Trophoblast cell (in vitro differentiated cells and primary cell): ENCODE measurements around the gene LITAF.
"Not testable (repeated sequence)": the region's sequence is repeated elsewhere in the genome, so short reads cannot be mapped to it uniquely, and the experiment has no call there.

ENCODE experiments used
- DNase-seq, 2 donors: peaks; one replicate each; pipeline ENCODE4 v3.0.0-alpha.2; 2016
- H2AFZ ChIP-seq: 2 replicates; pipeline ENCODE4 v1.6.1; 2013; ENCODE audit warnings: low read length, moderate library complexity, mild to moderate bottlenecking; ENCODE audit not compliant: insufficient read depth, poor library complexity
- H2AK5ac ChIP-seq: 2 replicates; pipeline ENCODE4 v1.6.1; 2013; ENCODE audit warnings: mild to moderate bottlenecking, low read length
- H2BK120ac ChIP-seq: 2 replicates; pipeline ENCODE4 v1.6.1; 2013; ENCODE audit warnings: low read length, mild to moderate bottlenecking, moderate library complexity; ENCODE audit not compliant: insufficient read depth, poor library complexity
- H2BK12ac ChIP-seq: 2 replicates; pipeline ENCODE4 v1.6.1; 2013; ENCODE audit warnings: mild to moderate bottlenecking, low read length, moderate library complexity
- H2BK5ac ChIP-seq: 2 replicates; pipeline ENCODE4 v1.6.1; 2013; ENCODE audit warnings: low read length, low read depth, moderate library complexity, mild to moderate bottlenecking; ENCODE audit not compliant: poor library complexity
- H3K14ac ChIP-seq: 2 replicates; pipeline ENCODE4 v1.6.1; 2013; ENCODE audit warnings: mild to moderate bottlenecking, low read length
- H3K18ac ChIP-seq: 2 replicates; pipeline ENCODE4 v1.6.1; 2013; ENCODE audit warnings: mild to moderate bottlenecking, low read length
- H3K23ac ChIP-seq: 2 replicates; pipeline ENCODE4 v1.6.1; 2013; ENCODE audit warnings: low read length
- H3K27ac ChIP-seq: 2 replicates; pipeline ENCODE4 v1.5.1; 2013; ENCODE audit warnings: low read depth, mild to moderate bottlenecking, inconsistent platforms, low read length, moderate library complexity
- H3K27me3 ChIP-seq: 2 replicates; pipeline ENCODE4 v1.6.1; 2013; ENCODE audit warnings: inconsistent platforms, mild to moderate bottlenecking, low read length, moderate library complexity; ENCODE audit not compliant: insufficient read depth
- H3K36me3 ChIP-seq, 2 experiments: 1 replicate in 1 of 2; 2 replicates in 1 of 2; pipeline ENCODE4 v1.6.1; 2013; ENCODE audit warnings: low read length in 2 of 2, mild to moderate bottlenecking in 2 of 2, moderate library complexity in 1 of 2; ENCODE audit not compliant: insufficient read depth in 2 of 2, control insufficient read depth in 1 of 2
- H3K4ac ChIP-seq: 2 replicates; pipeline ENCODE4 v1.6.1; 2013; ENCODE audit warnings: low read depth, mild to moderate bottlenecking, low read length, moderate library complexity
- H3K4me1 ChIP-seq, 2 experiments: 1 replicate in 1 of 2; 2 replicates in 1 of 2; pipeline ENCODE4 v1.6.1; 2013; ENCODE audit warnings: low read length in 2 of 2, mild to moderate bottlenecking in 2 of 2, moderate library complexity in 1 of 2; ENCODE audit not compliant: insufficient read depth in 2 of 2, control insufficient read depth in 1 of 2
- H3K4me2 ChIP-seq: 2 replicates; pipeline ENCODE4 v1.6.1; 2013; ENCODE audit warnings: inconsistent platforms, mild to moderate bottlenecking, low read length, moderate library complexity
- H3K4me3 ChIP-seq: 2 replicates; pipeline ENCODE4 v1.5.1; 2013; ENCODE audit warnings: mild to moderate bottlenecking, low read depth, low read length, inconsistent platforms
- H3K79me1 ChIP-seq: one replicate; pipeline ENCODE4 v1.6.1; 2013; ENCODE audit warnings: low read length
- H3K79me2 ChIP-seq: 2 replicates; pipeline ENCODE4 v1.6.1; 2013; ENCODE audit warnings: low read length, mild to moderate bottlenecking; ENCODE audit not compliant: control insufficient read depth, insufficient read depth, poor library complexity
- H3K9ac ChIP-seq: 2 replicates; pipeline ENCODE4 v1.6.1; 2013; ENCODE audit warnings: mild to moderate bottlenecking, low read length
- H3K9me3 ChIP-seq: 2 replicates; pipeline ENCODE4 v1.6.1; 2013; ENCODE audit warnings: low read depth, mild to moderate bottlenecking, control low read depth, inconsistent platforms, low read length; ENCODE audit not compliant: insufficient read depth
- H4K12ac ChIP-seq: 2 replicates; pipeline ENCODE4 v1.6.1; 2013; ENCODE audit warnings: low read depth, mild to moderate bottlenecking, low read length, moderate library complexity
- H4K8ac ChIP-seq: 2 replicates; pipeline ENCODE4 v1.6.1; 2013; ENCODE audit warnings: low read depth, mild to moderate bottlenecking, low read length, moderate library complexity
- H4K91ac ChIP-seq: one replicate; pipeline ENCODE4 v1.6.1; 2013; ENCODE audit warnings: low read depth, mild to moderate bottlenecking, low read length, moderate library complexity
- WGBS: extraction: QIAGEN DNeasy Blood & Tissue Kit; methylation state at CpG from one replicate; pipeline ENCODE4 v1.1.7; 2013; ENCODE audit warnings: missing lambda C conversion rate; ENCODE audit not compliant: insufficient read length, insufficient coverage; ENCODE audit errors: extremely low coverage; 5-methylcytosine and 5-hydroxymethylcytosine counted together

The LITAF gene

DNA sequence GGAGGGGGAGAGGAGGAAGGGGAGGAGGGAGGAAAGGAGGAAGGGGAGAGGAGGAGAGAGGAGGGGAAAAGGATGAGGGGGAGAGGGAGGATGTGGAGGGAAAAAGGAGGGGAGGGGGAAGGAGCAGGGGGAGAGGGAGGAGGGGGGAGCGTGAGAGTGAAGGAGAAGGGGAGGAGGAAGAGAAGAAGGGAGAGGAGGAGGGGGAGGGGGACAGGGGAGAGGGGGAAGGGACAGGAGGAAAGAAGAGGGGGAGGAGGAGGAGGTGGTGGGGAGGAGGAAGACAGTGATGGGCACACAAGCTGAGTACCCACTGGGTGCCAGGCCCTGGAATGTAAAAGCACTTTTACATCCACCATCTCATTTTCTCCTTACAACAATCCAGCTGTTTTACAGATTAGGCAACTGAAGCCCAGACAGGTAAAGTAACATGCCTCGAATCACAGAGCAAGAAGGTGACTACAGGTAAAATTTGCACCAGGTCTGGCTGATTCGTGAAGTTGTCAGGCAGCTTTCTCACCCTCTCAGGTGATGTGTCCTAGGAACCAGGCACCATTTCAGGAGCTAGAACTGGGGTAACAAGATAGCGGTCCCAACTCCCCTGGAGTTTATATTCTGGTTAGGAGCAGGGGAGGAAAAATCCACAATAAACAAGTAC lies 10.0 kb upstream of the LITAF start:
- Histone ChIP-seq H3K79me1 (peaks cover 9% of the 10 kb centered on the region), H4K12ac (no peak overlapping the region), H3K36me3 (no peaks in the 10 kb centered on the region), H3K27me3 (no peaks in the 10 kb centered on the region), H2AFZ (no peak overlapping the region), H3K27ac (peak overlapping the region; percentile 33), H3K14ac (no peak overlapping the region), H3K9ac (no peak overlapping the region), H3K79me2 (no peaks in the 10 kb centered on the region), H2BK120ac (no peak overlapping the region), H3K4ac (no peak overlapping the region), H3K4me2 (no peak overlapping the region), H3K23ac (no peak overlapping the region), H3K4me1 (peaks cover 9 to 12% of the 10 kb centered on the region in 2 experiments), H4K8ac (no peak overlapping the region), H3K4me3 (no peak overlapping the region), H3K9me3 (no peaks in the 10 kb centered on the region), H3K18ac (no peak overlapping the region), H2BK5ac (no peak overlapping the region), H2AK5ac (no peak overlapping the region), H4K91ac (no peak overlapping the region), H2BK12ac (no peak overlapping the region)
- 100% methylated on average over 1 of the region's 4 CpGs for WGBS
- peak; percentile 86 to 93 for DNase-seq

DNA sequence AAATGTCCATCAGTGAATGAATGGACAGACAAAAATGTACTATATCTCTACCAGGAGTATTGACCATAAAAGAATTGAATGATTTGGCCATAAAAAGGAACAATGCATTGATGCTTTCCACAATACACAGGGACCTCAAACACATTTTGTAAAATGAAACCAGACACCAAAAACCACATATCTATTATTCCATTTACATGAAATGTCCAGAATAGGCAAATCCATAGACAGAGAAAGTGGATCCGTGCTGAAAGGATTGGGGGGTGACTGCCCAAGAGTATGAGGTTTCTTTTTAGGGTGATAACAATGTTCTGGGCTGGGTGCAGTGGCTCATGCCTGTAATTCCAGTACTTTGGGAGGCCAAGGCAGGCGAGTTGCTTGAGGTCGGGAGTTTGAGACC lies 6.9 kb upstream of the LITAF start:
- no peak overlapping the region for H3K23ac ChIP-seq
- H2AFZ ChIP-seq, result no peak overlapping the region
- no peaks in the 10 kb centered on the region for H3K9me3 ChIP-seq
- H2BK5ac ChIP-seq, result no peak overlapping the region
- H3K9ac ChIP-seq, result no peak overlapping the region
- no CpG with 5 or more reads among the region's 3 CpGs for WGBS
- no peaks in the 10 kb centered on the region for H3K79me2 ChIP-seq
- H2BK120ac ChIP-seq, result no peak overlapping the region
- H3K4me1 ChIP-seq, result peaks cover 9 to 12% of the 10 kb centered on the region in 2 experiments
- no peak overlapping the region for H2AK5ac ChIP-seq
- no peak overlapping the region for H3K4me3 ChIP-seq
- no peaks in the 10 kb centered on the region for H3K36me3 ChIP-seq
- no peak overlapping the region for H4K91ac ChIP-seq
- H2BK12ac ChIP-seq, result no peak overlapping the region
- no peak overlapping the region for H4K8ac ChIP-seq
- no peak overlapping the region for H3K4ac ChIP-seq
- H3K79me1 ChIP-seq, result peaks cover 9% of the 10 kb centered on the region
- H3K14ac ChIP-seq, result no peak overlapping the region
- DNase-seq, result no peak
- H3K18ac ChIP-seq, result no peak overlapping the region
- no peaks in the 10 kb centered on the region for H3K27me3 ChIP-seq
- H3K4me2 ChIP-seq, result no peak overlapping the region
- H3K27ac ChIP-seq, result no peak overlapping the region
- no peak overlapping the region for H4K12ac ChIP-seq

DNA sequence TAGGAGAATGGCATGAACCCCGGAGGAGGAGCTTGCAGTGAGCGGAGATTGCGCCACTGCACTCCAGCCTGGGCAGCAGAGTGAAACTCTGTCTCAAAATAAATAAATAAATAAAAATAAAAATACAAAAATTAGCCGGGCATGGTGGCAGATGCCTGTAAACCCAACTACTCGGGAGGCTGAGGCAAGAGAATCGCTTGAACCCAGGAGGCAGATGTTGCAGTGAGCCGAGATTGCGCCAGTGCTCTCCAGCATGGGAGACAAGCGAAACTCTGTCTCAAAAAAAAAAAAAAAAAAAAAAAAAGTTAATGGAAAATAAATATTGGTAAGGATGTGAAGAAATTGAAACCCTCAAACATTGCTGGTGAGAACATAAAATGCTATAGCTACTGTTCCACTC lies 6.4 kb upstream of the LITAF start:
- H4K91ac ChIP-seq, H4K8ac ChIP-seq, H3K9ac ChIP-seq, H3K36me3 ChIP-seq, H3K9me3 ChIP-seq, H3K79me1 ChIP-seq, H2BK12ac ChIP-seq, H3K18ac ChIP-seq, H3K27ac ChIP-seq, H3K23ac ChIP-seq, H3K4me2 ChIP-seq, H3K4ac ChIP-seq, DNase-seq, H3K27me3 ChIP-seq, H3K4me3 ChIP-seq, H2BK5ac ChIP-seq, H2BK120ac ChIP-seq, H4K12ac ChIP-seq, H3K79me2 ChIP-seq, H3K14ac ChIP-seq, H2AK5ac ChIP-seq, H2AFZ ChIP-seq: not testable (repeated sequence)
- peaks cover 9 to 12% of the 10 kb centered on the region in 2 experiments for H3K4me1 ChIP-seq
- no CpG with 5 or more reads among the region's 9 CpGs for WGBS

DNA sequence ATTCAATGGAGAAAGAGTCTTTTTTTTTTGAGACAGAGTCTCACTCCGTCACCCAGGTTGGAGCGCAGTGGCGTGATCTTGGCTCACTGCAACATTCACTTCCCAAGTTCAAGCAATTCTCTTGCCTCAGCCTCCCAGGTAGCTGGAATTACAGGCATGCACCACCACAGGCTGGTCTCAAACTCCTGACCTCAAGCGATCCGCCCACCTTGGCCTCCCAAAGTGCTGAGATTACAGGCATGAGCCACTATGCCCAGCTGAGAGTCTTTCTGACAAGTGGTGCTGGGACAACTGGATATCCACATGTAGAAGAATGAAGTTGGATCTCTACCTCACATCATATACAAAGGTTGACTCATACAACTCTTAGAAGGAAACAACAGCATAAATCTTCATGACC lies 4.9 kb upstream of the LITAF start:
- no CpG with 5 or more reads among the region's 5 CpGs for WGBS
- H3K9me3 ChIP-seq, H3K9ac ChIP-seq, H3K14ac ChIP-seq, H3K79me2 ChIP-seq, H4K91ac ChIP-seq, H3K4me2 ChIP-seq, H3K4me1 ChIP-seq, H4K12ac ChIP-seq, H3K4me3 ChIP-seq, H2AK5ac ChIP-seq, H2BK120ac ChIP-seq, H3K18ac ChIP-seq, H4K8ac ChIP-seq, H3K4ac ChIP-seq, H3K23ac ChIP-seq, H2BK12ac ChIP-seq, H2BK5ac ChIP-seq, H3K27me3 ChIP-seq, H3K79me1 ChIP-seq, H3K36me3 ChIP-seq, H3K27ac ChIP-seq, H2AFZ ChIP-seq: not testable (repeated sequence)
- DNase-seq, result peak; percentile 61 to 72
